Stimulated activated CD4-positive, alpha-beta T cell treated with anti-CD3 and anti-CD28 coated beads, Interleukin-12 subunit alpha, Interleukin-12 subunit beta, amount 100 ng/mL, for 48 hours (primary cell): ENCODE data around the gene ERAP2.

Experiments used
- DNase-seq, 3 donors: peaks; one replicate each; pipeline ENCODE4 v3.0.0-alpha.2; 2020; ENCODE audit warnings: low read depth in 2 of 3, low spot score in 1 of 3

ERAP2 gene

GRCh38 chr5:96962540-96962991 is 86.3 kb downstream of the ERAP2 start:
- DNase-seq: no peak

DNA sequence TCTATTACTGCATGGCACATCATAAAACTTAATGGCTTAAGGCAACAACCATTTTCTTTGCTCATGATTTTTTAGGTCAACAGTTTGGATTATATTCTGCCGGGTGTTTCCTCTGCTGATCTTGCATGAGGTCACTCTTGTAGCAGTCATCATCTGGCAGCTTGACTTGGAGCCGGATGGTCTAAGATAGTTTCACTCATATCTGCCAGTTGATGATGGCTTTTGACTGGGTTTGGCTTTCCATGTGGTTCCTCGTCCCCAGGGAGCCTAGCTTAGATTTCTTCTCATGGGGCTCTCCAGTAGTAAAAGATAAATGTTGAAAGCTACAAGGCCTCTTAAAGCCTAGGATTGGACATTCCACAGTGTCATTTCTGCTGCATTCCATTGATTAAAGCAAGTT is 87.0 kb downstream of the ERAP2 start:
- no peak for DNase-seq

- no peak for DNase-seq
Observed at GRCh38 chr5:96966801-96967200, 90.5 kb downstream of the ERAP2 start.

GRCh38 chr5:96967400-96967799 is 91.1 kb downstream of the ERAP2 start:
- DNase-seq: no peak

DNA sequence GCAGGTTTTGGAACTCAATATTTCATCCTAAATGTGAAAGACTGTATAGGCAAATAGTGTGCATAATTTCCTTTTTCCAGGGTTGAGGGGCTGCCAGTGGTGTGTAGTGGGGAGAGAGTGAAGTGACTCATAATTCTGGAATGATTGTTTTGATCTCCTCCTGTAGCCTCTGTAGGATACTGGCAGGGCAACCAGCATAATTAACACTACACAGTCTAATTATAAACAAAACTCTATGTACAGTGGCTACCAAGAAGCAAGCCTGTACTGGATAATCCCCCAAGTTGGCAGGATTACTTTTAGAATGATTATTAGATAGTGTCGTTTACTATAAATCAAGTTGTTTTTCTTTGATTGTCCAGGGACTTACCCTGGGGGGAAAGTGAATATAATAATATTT is 91.8 kb downstream of the ERAP2 start:
- DNase-seq: no peak

DNA sequence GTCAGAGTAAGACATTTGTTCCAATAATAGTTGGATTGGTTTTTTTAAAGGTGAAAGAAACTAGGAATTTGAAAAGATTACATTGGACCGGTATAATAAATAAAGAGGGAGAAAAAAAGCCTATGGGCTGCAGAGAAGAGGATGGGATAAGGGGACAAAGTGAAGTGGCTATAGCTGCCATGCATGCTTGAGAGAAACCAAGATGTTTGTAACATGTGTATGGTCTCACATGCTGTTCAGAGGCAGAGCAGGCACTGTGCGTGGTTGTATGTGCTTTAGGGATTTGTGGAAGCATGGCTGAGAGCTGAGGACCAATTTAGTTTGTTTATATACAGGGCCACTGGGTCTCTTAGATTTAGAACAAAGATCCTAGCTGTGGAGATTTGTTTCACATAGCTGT is 92.3 kb downstream of the ERAP2 start:
- DNase-seq: no peak
